AG08395 (cell line): ENCODE measurements around the gene CCDC39.

ENCODE experiments used
- DNase-seq: peaks from one replicate; pipeline ENCODE4 v3.0.0; 2012; ENCODE audit warnings: mixed read lengths, low spot score

The CCDC39 gene

DNA sequence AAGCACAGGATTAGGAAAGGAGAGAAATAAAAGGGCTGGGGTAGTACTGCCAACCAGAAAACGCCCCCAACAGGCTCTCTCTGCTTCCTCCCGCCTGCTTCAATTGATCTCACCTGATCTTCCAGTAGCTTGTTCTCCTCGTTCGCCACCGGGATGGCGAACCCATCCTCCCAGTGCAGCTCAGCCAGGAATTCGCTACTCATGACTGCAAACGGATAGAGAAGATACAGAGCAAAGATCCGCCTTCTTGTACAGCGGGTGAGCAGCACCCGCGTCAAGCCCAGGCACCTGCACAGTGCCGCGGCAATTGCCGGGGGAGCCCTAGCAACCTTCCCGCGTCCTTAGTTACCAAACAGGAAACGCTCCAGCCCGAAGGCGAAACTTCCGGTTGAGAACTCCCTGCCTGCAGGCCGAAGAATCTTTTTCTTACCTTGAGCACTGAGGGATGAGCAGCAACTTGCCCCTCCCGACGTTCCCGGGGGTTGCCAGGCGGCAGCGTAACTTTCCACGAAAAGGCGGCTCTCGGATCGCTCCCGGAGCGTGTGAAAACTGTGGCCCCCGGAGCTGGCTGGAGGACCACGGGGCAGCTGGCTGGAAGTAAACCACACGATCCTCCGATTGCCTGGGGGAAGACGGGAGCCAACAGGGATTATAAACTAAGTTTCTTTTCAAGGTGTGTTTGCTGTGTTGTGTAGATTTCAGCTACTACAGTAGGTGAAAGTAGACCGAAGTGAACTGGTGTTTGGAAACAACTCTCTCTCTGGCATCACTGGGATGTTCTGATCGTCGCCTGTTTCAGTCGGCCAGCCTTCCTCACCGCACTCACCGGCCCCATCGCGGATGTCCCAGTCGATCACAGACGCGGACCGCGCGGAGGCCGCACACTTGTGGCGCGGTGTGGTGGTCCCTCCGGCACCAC, at the start of gene CCDC39:
Gene CCDC39 (minus strand): TSS at position 312 of the 919 bp plus-strand sequence. CDS start 109 bp downstream, at position 203.
- peak; percentile 52 for DNase-seq

GRCh38 chr3:180720012-180720411, 40.7 kb upstream of the CCDC39 start:
- DNase-seq = no peak

GRCh38 chr3:180707896-180708295, 28.6 kb upstream of the CCDC39 start:
- no peak for DNase-seq

DNA sequence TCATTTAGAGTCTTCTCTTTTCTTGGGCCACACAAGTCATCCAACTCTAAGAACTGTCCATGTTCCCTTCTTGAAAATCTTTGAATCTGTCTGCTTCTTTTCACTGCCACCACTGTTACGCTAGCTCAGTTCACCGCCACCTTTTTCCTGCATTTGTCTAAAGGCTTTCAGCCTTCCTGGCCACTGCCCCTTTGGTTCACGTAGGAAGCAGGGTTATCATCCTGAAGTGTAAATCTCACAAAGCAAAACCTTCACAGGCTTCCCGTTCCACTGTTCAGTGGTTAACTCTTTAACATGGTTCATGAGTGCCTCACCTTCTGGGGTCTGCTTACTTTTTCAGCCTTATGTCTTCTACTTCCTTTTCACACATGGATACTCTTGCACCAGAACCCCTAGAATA, 26.3 kb upstream of the CCDC39 start:
- no peak for DNase-seq

DNA sequence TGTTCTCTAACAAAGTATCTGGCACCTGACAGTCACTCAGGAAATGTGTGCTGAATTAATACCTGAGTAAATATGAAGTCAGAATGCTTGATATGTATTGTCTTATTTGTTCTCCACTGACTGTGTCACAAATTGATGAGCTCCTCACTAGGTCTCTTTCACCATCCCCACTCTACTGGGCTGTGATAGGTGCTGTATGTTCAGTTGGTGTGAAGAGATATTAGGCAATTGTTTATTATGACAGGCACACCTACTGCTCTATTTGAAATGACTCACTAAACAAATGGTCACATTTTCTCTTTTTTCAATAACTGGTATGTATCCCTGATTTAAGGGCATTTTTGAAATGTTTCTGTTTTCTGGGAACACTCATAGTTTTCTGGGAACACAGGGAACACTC, 25.2 kb upstream of the CCDC39 start:
- no peak for DNase-seq

DNA sequence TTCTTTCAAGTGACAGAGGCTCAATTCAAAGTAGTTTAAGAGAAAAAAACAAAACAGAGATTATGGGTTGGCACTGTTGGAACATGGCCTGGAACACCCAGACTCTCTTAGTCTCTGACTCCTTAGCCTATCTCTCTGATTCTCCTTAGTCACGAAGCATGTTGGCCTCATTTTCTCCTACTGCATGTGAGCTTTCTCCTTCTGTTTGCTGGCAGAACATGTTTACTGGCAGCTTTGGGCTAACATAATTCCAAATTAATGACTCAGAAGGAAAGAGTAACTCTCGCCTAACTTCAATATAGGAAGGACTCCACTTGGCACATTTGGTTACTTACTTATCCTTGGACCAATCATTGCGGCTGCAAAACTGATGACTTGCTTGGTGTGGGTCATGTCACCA, 21.7 kb upstream of the CCDC39 start:
- no peak for DNase-seq

DNA sequence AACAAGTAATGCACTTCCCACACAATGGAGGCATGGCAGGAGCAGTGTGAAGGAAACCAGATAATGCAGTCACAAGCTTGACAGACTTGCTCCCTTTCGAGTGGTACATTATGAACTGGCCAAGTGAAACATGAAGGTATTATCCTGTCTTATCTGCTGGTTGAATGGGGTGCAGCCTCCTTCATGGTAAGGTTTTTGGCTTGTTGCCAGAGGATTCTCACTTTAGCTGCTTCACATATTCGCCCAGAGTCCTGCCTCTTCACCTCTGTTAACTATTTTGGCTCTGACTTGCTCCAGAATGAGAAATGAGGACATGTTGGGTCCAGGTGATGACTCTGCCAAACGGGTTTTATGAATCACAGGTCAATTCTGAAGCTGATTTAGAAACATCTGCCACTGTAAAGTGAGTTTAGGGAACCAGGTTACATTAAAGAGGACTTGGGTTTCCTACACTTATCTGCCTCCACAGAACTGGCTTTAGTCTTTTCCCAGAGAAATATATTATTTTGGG, 19.5 kb upstream of the CCDC39 start:
- DNase-seq = no peak

DNA sequence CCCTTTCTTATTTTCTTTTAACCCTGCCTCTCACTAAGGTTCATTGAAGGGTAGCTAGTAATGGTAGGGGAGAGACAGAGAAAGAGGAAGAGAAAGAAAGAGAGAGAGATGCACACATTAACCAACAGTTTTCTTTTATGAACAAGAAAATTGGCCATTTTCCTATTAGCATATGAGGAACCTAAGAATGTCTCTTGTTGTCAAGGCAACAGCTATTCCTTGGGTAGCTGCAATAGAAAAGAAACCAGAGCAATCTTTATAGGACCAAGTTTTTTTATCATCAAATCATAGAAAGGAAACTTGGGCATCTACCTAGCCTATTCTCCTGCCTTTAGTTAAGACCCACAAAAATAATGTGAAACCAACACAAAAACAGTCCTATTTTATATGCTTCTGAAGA, 15.0 kb upstream of the CCDC39 start:
- no peak for DNase-seq

GRCh38 chr3:180693656-180694055, 14.4 kb upstream of the CCDC39 start:
- DNase-seq = no peak

DNA sequence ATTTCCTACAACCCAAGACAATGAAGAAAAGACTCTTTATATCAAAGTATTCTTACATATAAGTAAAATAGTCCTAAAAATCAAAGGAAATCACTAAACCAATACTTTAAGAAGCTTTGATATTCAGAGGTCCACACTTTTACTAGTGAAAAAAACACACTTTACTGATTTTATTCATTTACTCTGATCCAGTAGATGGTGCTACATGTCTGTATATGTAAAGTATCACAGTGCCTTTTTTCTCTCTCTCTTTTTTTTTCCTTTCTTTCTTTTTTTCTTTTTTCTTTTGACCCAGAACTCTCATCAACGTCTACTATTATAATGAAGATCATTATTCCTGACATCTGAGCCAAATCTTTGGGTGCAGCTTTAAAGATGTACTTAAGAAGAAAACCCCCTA, 10.8 kb upstream of the CCDC39 start:
- no peak for DNase-seq

GRCh38 chr3:180684807-180685206, 5.5 kb upstream of the CCDC39 start:
- no peak for DNase-seq

GRCh38 chr3:180683816-180684215, 4.5 kb upstream of the CCDC39 start:
- DNase-seq = no peak

DNA sequence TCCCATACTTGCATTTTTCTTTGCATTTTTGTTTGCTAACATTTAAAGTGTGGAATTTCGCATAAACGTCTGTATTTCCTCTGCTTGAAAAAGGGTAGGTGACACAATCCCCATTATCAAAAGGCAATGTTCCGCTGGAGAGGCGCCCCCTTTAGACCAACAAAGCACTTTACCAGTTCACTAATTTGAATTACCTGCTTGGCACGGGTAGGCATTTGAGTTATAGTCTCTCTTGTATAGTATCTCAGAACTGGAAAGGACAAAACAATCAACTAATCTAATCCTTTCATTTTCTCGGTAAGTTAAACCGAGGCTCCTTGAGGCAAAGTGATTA, 775 bp upstream of the CCDC39 start:
- peak; percentile 13 for DNase-seq

GRCh38 chr3:180678231-180678630, 1.1 kb downstream of the CCDC39 start:
- DNase-seq = no peak

GRCh38 chr3:180661444-180661843, 17.8 kb downstream of the CCDC39 start:
- no peak for DNase-seq

GRCh38 chr3:180657094-180657493, 22.2 kb downstream of the CCDC39 start:
- DNase-seq = no peak

GRCh38 chr3:180656406-180656805, 22.9 kb downstream of the CCDC39 start:
- no peak for DNase-seq

DNA sequence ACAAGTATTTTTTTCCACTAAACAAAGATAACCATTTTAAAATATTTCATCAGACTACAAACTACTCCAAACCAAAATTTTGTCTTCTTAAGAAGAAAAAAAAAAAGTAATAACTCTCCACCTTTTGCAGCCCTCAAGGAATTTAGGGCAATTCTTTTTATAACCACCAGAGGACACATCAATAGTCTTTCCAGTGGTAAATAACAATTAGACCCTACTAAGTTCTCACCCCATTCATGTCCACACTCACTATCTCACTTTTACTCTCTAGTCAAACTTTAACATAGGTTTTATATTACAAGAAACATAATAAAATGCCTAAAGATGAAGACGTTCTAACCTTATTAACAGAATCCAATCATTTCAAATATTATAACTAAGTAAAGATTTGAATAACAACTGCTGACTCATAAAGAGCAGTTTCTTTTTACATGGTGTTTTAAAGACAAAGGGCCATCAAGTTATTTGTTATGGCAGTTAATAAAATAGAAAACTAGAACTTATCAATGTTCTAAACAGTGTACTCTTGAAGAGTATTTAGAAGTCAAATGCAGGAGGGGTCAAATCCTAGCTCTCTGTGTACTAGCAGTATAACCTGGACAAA, 33.0 kb downstream of the CCDC39 start:
- no peak for DNase-seq

DNA sequence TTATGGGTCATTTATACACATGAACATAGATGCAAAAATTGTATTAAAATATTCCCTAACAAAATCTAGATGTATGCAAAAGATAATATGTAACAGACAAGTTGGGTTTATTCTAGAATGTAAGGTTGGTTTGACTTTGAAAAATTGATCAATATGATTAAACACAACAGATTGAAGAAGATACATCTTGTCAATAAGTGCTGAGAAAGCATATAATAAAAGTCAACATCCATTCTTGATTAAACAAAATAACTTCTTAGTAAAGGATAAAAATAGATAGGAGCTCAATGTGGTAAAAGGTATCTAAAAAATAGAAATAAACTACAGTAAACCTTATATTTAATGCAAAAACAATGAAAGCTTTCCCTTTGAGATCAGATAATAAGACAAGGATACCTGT, 38.3 kb downstream of the CCDC39 start:
- DNase-seq = no peak

DNA sequence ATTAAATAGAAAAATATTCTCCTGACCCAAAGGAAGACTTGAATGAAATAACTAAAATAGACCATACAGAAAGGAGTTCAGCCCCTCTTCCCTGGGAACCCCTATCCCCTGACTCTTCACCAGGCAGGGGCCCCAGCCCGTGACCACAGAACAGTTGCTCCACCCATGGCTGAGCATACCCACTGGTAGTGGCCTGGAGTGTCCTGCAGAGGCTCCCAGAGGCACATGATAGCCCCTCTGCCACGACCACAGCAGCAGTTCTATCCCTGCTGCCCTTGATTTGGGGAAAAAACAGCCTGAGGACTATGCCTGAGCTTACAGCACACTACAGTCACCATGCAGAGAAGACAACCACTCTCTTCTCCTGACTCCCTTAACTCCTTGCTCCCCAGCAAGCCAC, 45.6 kb downstream of the CCDC39 start:
- DNase-seq = no peak

GRCh38 chr3:180631317-180631716, 48.0 kb downstream of the CCDC39 start:
- DNase-seq = no peak

GRCh38 chr3:180630371-180630770, 48.9 kb downstream of the CCDC39 start:
- DNase-seq = no peak

DNA sequence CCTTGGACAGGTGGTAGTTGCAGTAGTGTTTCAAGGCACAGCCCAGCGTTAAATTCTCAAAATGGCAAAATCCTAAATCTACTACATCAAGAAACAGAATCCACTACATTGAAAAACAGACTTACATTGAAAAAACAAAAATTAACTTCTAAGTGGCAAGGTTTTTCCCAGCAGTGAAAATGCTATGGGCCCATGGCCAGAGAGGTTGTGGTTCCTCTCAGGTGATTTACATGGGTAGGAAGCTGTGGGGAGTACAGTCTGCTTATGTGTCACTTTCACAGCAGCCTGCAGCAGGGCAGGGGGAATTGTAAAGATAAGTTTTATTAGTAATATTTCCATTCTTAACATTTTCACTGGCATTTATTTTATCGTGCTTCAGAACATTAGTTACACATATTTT, 52.4 kb downstream of the CCDC39 start:
- DNase-seq = no peak

DNA sequence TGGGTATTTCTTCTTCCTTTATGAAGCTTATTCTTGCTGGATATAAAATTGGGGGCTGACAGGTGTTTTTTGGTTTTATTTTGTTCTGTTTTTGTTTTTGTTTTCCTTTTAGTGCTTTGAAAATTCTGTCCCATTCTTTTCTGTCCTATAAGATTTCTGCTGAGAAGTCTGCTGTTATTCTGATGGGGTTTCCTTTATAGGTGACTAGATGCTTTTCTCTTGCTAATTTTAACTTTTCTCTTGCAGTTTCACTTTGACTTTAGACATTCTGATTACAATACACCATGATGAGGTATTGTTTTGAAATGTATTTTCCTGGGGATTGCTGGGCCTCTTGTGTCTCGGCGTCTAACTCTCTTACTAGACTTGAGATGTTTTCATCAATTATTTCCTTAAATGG, 54.6 kb downstream of the CCDC39 start:
- no peak for DNase-seq
